Stimulated activated CD8-positive, alpha-beta memory T cell treated with anti-CD3 and anti-CD28 coated beads, Interleukin-12 subunit alpha, Interleukin-12 subunit beta, amount 100 ng/mL, for 4 hours (primary cell): ENCODE results near the gene ALDH5A1.
"Not testable (repeated sequence)": the region's sequence is repeated elsewhere in the genome, so short reads cannot be mapped to it uniquely, and the experiment has no call there.

Experiments
- DNase-seq: peaks from one replicate; pipeline ENCODE4 v3.0.0-alpha.2; 2020; ENCODE audit warnings: low read depth

The ALDH5A1 gene

DNA sequence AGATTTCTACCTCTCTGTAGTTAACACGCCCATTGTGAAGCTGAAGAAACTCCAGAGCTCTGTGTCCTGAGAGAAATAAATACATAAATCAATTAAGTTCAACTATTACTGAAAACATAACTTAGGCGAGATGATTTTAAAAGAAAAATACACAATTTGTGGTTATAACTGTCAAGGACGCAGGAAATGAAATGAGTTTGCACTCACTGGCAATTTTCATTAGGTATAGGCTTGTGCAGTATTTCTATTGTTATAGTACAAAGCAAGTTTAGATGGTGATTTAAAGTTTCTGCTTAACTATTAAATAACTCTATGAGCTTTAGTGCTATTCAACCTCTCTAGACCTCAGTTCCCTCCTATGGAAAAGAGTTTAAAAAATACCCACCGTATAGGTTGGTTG lies 8.7 kb upstream of the ALDH5A1 start:
- no peak for DNase-seq

DNA sequence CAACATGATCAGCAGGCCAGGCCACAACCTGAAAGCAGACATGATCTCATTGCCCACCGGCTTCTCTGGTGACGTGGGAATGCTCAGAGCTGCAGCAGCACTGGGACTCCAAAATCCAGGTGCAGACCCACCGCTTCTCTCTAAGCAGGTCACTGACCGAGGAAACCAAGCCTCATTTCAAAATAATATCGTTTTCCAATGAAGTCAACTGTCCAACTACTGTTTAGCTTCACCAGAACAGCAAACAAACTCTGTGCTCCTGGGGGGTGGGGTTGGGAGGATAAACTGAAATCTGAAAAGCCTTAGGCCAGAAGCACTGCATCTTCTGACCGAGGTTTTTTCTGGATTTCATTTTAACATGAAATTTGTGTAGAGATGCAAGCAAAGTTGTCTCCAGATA lies 5.3 kb upstream of the ALDH5A1 start, which contains the start of gene GPLD1:
TSS of gene GPLD1 (minus strand) at position 109 of the 400 bp plus-strand sequence. CDS start at position 42, 67 bp downstream.
- no peak for DNase-seq

DNA sequence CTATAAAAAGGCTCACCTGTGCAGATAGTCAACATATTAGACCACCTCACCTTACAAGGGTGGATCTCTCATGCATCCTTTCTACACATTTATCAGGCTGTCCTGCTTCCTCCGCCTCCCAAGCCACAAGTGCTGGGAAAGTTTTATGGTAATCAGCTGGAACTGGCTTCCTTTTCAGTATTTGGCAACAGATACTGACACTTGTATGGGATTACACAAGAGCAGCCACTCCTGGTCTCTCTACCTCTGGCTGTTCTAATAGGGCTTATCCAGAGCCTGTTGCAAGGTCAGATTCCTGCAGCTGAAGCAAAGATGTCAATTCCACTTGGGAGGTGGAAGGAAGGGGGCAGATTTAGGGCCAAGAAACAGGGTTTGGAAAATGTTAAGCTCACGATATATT lies 4.9 kb upstream of the ALDH5A1 start:
- no peak for DNase-seq

DNA sequence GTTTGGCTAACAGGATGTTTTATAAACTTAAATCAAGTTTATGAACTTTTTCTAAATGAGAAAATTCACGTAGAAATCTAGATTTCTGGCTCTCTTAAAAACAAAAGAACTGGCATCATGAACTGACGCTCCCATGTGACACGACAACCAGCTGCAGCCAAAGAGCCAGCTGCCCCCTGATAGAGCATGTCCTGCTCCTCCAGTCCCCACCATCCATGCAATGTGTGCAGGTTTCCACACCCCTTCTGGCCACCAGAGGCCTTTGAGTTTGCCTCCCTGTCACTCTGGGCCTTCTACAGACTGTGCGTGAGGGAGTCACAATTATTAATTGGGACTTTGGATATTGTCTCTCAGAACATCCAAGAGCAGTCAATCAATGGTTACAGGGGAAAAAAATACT lies 3.8 kb upstream of the ALDH5A1 start:
- DNase-seq, result no peak

DNA sequence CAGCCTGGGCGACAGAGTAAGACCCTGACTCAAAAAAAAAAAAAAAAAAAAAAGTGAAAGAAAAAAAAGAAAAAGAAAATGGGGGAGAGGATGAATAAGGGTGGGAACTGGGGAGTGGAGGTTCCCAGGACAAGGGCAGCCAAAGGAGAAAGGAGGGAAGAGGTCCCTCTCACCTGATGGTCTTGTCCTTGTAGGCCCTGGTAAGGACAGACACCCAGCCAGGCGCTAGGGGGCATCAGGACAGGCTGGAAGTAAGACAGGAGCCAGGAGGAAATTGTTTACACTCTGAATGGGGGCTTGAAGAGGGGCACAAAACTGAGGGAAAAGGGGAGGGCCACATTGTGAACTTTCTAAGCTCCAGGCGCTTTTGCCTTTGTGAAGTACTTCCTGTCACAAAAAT lies 2.3 kb upstream of the ALDH5A1 start:
- DNase-seq, result no peak

DNA sequence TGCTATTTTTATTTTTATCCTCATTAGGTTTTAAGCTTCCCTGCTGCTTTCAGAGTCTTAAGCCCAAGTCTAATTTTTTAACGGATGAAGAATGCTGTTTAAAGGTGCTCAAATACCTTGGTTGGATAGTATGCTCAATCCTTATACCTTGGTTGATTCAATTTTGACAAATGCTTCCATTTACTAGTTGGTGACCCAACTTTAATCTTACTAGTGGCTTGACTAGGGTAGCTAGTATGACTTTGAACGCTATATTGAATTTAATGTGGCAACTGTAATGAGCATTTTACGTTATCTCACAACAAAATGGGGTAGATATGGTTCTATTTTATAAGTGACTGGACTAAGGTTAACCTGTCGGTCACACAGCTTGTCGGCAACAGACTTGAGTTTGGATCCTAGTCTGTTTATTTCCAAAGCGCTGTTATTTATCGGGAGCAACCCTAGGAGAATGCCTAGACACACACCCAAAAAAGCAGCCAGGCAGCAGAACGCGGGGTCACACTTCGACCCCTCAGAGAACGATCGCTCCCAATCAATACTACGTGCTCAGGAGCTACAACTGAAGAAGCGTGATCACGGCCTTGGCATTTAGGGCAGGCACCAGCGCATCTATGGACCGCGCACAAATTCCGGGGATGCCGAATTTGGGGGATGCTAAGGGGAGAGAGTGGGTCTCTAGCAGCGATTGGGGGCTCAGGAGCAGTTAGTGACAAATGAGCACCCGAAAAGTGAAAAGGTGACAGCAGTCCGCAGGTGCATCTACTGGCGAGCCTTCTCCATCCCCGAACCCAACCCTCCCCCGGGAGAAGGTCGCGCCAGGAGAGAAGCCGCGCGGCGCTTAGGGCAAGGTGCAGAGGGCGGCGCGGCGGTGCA lies 586 bp upstream of the ALDH5A1 start:
- DNase-seq, result no peak

DNA sequence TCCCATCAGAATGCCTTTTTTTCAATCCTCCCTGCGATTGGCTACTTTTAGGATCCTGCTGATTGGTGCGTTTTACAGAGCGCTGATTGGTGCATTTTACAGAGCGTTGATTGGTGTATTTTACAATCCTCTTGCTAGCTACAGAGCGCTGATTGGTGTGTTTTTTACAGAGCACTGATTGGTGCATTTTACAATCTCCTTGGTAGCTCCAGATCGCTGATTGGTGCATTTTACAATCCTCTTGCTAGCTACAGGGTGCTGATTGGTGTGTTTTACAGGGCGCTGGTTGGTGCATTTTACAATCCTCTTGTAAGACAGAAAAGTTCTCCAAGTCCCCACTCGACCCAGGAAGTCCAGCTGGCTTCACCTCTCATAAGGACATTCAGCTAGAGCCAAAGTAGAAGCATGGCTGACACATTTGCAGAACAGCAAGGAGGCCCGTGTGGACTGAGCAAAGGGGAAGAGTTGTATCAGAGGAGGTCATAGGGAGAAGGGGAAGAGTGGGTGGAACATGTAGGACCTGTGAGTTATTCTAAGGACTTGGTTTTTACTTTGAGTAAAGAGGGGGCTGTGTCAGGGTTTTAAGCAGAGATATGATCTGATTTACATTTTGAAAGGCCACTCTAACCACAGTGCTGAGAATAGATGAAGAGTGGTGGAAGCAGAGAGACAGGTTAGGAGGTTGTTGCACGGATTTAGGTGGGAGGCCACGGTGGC lies 2.6 kb downstream of the ALDH5A1 start:
- DNase-seq, result no peak

DNA sequence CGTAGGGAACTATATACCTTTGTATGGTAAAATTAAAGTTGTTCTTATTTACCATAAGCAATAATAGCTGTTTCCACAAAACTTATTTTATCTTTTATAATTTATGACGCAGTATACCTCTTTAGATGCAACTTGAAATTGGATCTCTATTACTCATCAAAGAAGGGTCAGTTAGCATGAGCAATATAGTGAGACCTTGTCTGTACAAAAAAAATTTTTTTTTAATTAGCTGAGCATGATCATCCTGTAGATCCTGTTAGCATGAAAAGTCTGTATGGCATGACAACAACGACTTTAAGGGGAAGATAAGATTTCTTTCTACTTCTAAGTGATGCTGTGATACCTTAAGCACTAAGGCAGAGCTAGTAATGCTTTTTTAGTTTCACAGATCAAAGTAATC lies 5.9 kb downstream of the ALDH5A1 start:
- no peak for DNase-seq

DNA sequence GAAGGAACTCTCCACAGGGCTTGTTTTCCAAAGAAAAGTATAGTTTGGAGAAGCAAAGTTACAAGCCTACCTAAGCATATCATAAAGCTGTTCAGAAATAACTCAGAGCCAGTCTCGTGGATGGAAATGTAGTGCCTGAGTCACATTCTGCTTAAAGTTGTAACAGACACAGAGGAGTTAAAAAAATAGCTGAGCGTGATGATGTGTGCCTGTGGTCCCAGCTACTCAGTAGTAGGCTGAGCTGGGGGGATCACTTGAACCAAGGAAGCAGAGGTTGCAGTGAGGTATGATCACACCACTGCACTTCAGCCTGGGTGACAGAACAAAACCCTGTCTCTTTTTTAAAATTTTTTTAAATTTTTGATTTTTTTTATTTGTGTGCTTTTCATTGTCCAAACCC lies 6.6 kb downstream of the ALDH5A1 start:
- DNase-seq, result no peak

DNA sequence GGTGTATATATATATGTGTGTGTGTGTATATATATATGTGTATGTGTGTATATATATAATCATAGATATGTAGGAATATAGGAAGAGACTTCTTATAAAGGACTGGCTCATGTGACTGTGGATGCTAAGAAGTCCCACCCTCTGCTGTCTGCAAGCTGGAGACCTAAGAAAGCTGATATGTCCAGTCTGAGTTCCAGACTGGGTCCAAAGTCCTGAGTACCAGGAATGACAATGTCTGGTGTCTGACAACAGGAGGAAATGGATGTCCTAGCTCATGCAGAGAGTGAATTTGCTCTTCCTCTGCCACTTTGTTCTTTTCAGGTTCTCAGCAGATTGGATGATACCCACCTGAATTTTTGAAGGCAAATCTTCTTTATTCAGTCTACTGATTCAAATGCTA lies 7.1 kb downstream of the ALDH5A1 start:
- no peak for DNase-seq

DNA sequence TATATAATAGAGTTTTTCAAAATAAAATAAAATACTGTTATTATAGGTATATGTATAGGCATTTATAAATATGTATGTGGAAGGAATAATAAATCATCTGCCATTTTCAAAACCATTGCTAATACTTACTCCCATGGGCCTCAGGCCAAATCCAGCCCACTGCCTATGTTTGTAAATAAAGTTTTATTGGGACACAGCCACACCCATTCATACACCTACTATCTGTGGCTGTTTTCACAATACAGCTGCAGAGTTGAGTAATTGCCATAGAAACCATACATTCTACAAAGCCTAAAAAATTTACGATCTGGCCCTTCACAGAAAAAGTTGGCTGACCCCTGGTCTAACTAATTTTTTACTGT lies 9.5 kb downstream of the ALDH5A1 start:
- no peak for DNase-seq

DNA sequence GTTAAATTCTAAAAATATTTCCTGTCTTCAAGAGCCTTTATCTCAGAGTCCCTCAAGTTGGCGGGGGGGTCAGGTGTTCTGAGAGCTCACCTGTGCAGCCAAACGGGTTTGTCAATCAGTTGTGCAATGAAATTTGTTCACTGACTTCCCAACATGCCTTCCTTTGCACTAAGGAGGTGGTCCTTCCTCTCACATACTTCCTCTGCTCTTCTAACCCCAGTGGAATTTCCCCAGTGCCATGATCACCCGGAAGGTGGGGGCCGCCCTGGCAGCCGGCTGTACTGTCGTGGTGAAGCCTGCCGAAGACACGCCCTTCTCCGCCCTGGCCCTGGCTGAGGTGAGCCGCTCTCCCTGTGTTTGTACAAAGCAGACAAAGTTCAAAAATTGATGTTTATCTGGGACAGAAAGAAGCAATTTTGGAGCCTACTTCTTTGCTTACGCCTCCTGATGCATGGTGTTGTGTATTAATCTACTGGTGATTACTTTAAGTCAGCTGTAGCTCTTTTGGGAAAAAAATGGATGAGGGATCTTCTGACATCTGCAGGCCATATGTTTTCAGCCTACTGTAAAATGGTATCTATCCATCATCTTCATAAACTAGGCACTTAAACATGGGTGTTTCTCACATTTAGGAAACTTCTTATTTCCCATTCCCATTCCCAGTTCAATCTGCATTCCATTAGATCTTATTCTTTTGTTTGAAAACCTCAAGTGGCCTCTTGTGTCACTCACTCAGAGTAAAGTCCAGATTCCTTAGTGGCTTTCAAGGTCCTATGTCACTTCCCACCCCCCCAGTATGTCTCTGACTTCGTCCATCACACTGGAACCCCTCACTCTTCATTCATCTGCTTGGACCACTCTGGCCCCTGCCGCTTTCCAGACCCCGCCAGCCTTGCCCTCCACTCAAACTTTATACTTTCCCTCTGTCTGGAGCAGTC lies 10.1 kb downstream of the ALDH5A1 start:
- no peak for DNase-seq

DNA sequence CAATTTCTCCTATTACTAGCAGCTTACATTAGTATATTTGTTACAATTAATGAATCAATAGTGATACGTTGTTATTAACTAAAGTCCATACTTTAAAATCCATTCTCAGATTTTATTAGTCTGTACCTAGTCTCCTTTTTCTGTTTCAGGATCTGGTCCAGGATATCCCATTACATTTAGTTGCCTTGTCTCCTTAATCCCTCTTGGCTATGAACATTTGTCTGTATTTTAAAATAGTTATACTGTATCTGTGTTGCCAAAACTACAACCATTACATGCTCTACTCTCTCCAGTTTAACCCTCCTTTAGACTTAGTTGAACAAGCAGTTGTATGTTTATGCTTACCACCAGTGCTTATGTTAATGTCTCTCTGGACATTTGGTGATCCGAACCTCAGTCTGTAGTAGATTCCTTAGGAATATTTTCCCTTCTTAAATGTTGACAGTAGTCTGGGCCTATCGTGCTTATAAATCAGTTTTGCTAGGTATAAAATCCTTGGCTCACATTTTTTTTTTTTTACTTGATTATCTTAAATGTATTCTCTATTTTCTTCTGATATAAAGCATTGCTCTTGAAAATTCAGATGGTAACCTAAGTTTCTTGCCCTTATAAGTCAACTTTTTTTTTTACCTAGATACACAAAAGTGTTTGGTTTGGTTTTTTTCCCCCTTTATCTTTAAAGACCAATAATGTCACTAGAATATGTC lies 12.2 kb downstream of the ALDH5A1 start:
- DNase-seq, result no peak

DNA sequence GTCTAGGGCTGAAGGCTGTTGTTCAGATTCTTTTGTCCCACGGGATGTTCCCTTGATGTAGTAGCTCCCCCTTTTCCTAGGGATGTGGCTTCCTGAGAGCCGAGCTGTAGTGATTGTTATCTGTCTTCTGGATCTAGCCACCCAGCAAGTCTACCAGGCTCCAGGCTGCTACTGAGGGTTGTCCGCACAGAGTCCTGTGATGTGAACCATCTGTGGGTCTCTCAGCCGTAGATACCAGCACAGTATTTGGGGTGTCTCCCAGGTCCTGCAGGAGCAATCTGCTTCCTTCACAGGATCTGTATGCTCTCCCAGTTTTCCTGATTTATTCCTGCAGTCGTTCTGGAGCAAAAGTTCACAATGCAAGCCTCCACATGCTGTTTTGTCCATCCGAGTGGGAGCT lies 17.2 kb downstream of the ALDH5A1 start:
- not testable (repeated sequence) for DNase-seq

DNA sequence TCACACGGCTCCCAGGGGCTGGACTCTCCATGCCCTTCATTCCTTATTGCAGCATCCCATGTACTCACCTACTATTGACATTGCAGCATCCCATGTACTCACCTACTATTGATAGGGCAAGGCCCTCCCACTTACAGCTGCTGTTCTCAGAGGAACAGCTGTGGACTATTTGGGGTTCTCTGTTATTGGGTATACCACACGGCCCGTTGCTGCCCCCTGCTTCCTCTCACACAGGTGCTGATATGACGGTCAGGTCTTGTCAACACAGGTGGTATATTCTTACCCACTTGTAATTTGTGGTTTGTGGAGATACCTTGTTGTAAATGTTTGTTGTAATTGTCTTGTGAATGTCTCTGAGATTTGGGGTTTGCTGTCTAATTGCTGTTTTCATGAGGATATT lies 18.8 kb downstream of the ALDH5A1 start:
- DNase-seq, result no peak

DNA sequence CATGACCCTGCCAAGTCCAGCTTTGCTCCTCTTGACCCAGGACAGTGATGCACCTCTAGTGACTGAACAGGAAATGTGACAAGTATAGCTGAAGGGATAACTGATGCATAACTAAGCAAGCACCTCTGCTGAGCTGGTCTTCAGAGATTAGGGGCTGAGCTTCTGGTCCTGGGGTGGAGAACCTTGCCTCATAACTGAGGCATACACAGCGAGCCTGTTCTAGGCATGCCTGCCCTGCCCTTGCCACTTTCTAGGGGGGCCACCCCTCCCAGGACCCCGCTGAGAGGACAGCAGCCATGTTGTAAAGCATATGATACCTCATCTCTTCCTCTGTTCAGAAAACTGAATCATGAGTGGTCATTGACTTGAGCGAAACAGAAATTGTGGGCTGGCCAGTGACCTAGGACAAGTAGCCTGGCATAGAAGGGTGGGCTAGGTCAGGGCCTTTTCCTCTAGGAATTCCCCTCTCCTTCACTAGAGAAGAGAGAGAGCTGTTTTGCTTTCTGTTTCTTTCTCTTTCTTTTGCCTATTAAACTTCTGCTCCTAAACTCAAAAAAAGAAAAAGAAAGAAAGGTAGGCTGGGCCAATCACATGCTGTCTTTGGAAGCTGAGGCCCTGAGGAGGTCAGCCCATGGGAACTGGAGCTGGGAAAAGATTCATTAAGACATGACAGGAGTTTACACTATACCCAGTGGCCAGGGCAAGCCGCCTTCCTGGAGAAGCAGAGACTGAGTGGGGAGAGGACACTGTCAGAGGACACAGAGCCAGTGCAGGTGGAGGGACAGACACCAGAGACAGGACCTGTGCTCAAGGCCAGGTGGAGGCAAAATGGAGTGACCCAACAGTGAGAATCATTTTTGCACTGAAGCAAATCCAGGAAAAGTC lies 23.1 kb downstream of the ALDH5A1 start:
- DNase-seq, result no peak

DNA sequence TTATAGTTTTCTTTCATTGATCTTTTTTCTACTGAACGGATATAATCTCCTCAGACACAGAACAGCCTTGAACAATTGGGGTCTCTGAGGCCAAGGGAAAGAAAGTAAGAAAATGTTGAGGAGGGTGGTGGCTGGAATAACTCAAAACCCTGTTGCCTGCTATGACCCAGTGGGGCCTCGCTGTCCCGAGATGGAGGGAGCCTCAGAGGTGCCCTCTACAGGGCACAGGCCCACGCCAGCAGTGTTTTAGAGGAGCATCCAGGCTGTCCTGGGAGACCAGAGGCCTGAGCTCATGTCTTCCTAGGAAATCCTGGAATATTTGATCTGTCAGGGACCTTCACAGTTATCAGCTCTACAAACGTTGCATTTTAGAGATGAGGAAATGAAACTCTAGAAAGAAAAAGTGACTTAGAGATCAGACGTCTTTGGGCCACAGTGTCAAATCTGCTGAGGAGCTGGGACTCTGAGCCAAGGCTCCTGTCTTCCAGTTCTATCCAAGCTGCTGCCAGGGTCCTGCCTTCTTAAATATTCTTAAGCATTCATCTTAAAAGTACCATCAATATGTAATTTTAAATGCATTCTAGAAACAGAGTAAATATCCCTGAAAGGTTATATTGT lies 26.3 kb downstream of the ALDH5A1 start:
- DNase-seq, result no peak

DNA sequence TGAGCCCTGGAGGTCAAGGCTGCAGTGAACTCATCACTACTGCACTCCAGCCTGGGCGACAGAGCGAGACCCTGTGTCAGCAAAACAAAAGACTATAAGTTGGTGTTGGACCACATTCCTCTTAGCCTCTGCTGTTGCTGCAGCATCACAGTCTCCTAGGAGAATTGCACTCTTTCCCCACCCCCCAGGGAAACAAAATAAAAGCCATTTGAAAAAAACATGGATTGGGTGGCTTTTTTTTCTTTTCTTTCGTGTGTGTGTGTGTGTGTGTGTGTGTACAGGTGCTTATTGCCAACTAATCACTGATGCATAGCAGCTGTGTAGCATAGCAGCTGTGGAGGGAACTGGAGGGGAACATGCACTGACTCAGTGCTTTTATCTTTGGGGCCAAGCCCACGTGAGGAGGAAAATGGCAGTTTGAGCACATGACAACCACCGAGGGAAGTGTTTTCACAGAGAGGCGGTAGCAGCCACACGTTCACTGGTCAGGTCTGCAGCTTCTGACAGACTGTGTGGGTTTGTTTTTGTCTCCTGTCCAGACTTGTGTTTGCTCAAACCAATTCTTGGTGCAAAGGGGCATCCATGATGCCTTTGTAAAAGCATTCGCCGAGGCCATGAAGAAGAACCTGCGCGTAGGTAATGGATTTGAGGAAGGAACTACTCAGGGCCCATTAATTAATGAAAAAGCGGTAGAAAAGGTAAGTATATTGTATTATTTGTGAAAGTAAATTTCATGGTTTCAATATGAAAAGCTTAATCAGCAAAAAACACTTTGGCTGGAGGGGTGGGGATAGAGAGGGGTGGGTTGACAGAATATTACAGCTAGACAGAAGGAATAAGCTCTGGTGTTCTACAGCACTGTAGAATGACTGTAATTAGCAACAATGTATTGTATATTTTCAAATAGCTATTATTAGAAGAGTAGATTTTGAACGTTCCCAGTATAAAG lies 27.7 kb downstream of the ALDH5A1 start:
- no peak for DNase-seq

DNA sequence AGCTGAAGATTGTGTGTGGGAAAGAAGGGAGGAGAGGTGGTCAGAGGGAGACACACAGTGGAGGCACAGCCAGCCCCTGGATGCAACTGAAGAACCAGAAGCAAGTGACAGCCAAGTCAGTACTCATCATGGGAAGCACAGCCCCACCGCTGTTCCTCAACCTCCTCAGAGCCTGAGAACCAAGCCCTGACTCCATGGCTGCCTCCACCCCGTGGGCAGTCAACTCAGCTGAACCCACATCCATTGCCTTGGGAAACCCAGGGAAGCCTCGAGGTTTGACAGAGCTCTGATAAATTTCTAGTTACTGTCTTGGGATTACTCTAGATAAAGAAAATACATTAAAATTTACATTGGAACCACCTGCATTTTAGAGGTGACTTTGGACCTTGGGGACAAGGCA lies 29.6 kb downstream of the ALDH5A1 start:
- DNase-seq, result no peak
